ENCODE results near the gene HDLBP.
"Not testable (repeated sequence)": the region's sequence is repeated elsewhere in the genome, so short reads cannot be mapped to it uniquely, and the experiment has no call there.

HDLBP gene

GRCh38 chr2:241350530-241350877 is 35.0 kb upstream of the HDLBP start:
- FAIRE-seq (no peak), DNase-seq (ENCODE audit: insufficient read length, low spot score) (no peak)
- TF ChIP-seq POLR2A (IDR thresholded peaks at IDR 0.05; ENCODE audit: low read depth, low read length), result no peak

DNA sequence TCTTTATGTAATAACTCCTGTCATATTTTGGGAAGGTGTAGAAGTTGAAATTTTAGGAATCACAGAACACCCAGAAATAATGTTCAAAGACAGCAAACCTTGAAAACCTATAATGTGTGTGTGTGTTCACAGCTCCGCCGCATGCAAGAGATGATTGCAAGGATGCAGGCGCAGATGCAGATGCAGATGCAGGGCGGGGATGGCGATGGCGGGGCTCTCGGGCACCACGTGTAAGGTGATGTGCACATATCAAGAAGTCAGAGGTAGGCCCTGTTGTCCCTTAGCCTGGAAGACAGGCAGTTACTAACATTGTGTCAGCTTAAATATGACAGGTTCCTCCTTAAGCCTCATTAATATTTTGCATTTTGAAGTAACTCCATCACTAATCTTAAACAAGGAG is 34.5 kb upstream of the HDLBP start:
- FAIRE-seq, result no peak
- no peak for TF ChIP-seq POLR2A (IDR thresholded peaks at IDR 0.05; ENCODE audit: low read depth, low read length)
- DNase-seq (ENCODE audit: insufficient read length, low spot score), result no peak

DNA sequence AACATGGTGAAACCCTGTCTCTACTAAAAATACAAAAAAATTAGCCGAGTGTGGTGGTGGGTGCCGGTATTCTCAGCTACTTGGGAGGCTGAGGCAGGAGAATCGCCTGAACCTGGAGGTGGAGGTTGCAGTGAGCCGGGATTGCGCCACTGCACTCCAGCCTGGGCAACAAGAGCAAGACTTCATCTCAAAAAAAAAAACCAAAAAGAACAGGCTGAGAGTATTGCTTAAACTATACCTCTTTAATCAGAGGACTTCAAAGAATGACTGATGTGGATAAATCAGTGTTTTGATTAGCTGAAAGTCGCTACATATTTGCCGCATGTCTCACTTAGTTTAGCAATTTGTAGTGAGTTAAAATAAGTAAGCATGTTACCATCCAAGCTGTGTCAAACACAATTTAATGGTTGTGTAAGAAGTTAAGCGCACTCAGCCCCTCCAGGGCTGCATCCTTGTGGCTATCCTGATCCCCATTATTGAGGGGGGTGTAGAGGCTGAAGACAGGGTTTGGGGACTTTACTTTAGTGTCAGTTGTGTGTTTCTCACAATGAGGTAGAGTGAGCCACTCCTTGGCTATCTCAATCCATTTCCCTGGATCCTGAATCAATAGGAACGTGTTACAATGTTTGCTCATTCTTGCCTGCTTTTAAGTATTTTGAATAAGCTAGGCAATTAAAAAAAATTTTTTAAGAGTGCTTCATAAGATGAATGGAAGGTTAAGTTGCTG is 29.6 kb upstream of the HDLBP start:
- FAIRE-seq (no peak), DNase-seq (ENCODE audit: insufficient read length, low spot score) (no peak)
- TF ChIP-seq POLR2A (IDR thresholded peaks at IDR 0.05; ENCODE audit: low read depth, low read length), result no peak

GRCh38 chr2:241340631-241341163 is 25.2 kb upstream of the HDLBP start:
- no peak for TF ChIP-seq POLR2A (IDR thresholded peaks at IDR 0.05; ENCODE audit: low read depth, low read length)
- DNase-seq (ENCODE audit: insufficient read length, low spot score), result no peak
- FAIRE-seq, result no peak

GRCh38 chr2:241339839-241340630 is 24.6 kb upstream of the HDLBP start:
- no peak for TF ChIP-seq POLR2A (IDR thresholded peaks at IDR 0.05; ENCODE audit: low read depth, low read length)

GRCh38 chr2:241334813-241335212 is 19.3 kb upstream of the HDLBP start:
- FAIRE-seq, result no peak
- no peak for TF ChIP-seq POLR2A (IDR thresholded peaks at IDR 0.05; ENCODE audit: low read depth, low read length)
- no peak for DNase-seq (ENCODE audit: insufficient read length, low spot score)

More at GRCh38 chr2:241339839-241340630, 24.6 kb upstream of the HDLBP start:
- FAIRE-seq (no peak), DNase-seq (ENCODE audit: insufficient read length, low spot score) (no peak)

GRCh38 chr2:241330616-241330981 is 15.1 kb upstream of the HDLBP start:
- FAIRE-seq (no peak), DNase-seq (ENCODE audit: insufficient read length, low spot score) (no peak)
- TF ChIP-seq POLR2A (IDR thresholded peaks at IDR 0.05; ENCODE audit: low read depth, low read length), result no peak

- no peak for TF ChIP-seq POLR2A (IDR thresholded peaks at IDR 0.05; ENCODE audit: low read depth, low read length)
- DNase-seq (ENCODE audit: insufficient read length, low spot score) (no peak), FAIRE-seq (no peak)
These were observed 14.5 kb upstream of the HDLBP start for GRCh38 chr2:241329669-241330615.

GRCh38 chr2:241325257-241325656 is 9.8 kb upstream of the HDLBP start:
- DNase-seq (ENCODE audit: insufficient read length, low spot score) (no peak), FAIRE-seq (peak; percentile 53)
- no peak for TF ChIP-seq POLR2A (IDR thresholded peaks at IDR 0.05; ENCODE audit: low read depth, low read length)

- DNase-seq (ENCODE audit: insufficient read length, low spot score), result no peak
- no peak for TF ChIP-seq POLR2A (IDR thresholded peaks at IDR 0.05; ENCODE audit: low read depth, low read length)
- FAIRE-seq, result no peak
These were observed 9.3 kb upstream of the HDLBP start for GRCh38 chr2:241324775-241325174.

GRCh38 chr2:241323778-241324177 is 8.3 kb upstream of the HDLBP start:
- DNase-seq (ENCODE audit: insufficient read length, low spot score) (no peak), FAIRE-seq (peak; percentile 45)
- no peak for TF ChIP-seq POLR2A (IDR thresholded peaks at IDR 0.05; ENCODE audit: low read depth, low read length)

GRCh38 chr2:241321886-241322285 is 6.4 kb upstream of the HDLBP start:
- FAIRE-seq, result no peak
- TF ChIP-seq POLR2A (IDR thresholded peaks at IDR 0.05; ENCODE audit: low read depth, low read length), result no peak
- DNase-seq (ENCODE audit: insufficient read length, low spot score), result no peak

- no peak for TF ChIP-seq POLR2A (IDR thresholded peaks at IDR 0.05; ENCODE audit: low read depth, low read length)
- no peak for DNase-seq (ENCODE audit: insufficient read length, low spot score)
- no peak for FAIRE-seq
These were observed 5.6 kb upstream of the HDLBP start for GRCh38 chr2:241321033-241321432.

- DNase-seq (ENCODE audit: insufficient read length, low spot score) (no peak), FAIRE-seq (no peak)
- no peak for TF ChIP-seq POLR2A (IDR thresholded peaks at IDR 0.05; ENCODE audit: low read depth, low read length)
These were observed 4.9 kb upstream of the HDLBP start for GRCh38 chr2:241320394-241320793.

DNA sequence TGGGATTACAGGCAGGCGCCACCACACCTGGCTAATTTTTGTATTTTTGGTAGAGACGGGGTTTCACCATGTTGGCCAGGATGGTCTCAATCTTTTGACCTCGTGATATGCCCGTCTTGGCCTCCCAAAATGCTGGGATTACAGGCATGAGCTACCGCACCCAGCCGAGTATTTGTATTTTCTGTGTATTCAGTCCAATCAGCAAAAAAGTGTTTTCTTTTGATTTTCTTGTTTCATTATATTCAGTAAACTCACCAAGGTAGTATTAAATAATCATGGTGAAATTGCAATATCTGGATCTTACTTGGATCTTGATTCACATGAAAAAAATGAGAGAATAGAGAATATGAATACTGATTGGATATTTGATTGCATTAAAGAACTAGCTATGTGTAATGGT is 3.4 kb upstream of the HDLBP start:
- DNase-seq (ENCODE audit: insufficient read length, low spot score); FAIRE-seq: not testable (repeated sequence)

Measured in H54 (cell line).